ENCODE measurements around the gene SURF4. TPM values are rescaled to one million over a fixed set of nuclear protein-coding genes. Genes with fewer than 3 reads are reported as not detected.

The SURF4 gene
- total and polyA plus RNA-seq, 3 donors from 2014 or later, result 150 to 163 (median 151) TPM

GRCh38 chr9:133353548-133353947 lies 22.3 kb downstream of the SURF4 start:
- intact Hi-C loops (cut with DNase I; ENCODE audit: low total_unique reads), result no loop called here
- H3K36me3 ChIP-seq (ENCODE audit: low read depth, missing control alignments), result no peaks in the 10 kb centered on the region
- WGBS, 2 donors, result 61 to 75% methylated on average over 5 of the region's 5 CpGs

GRCh38 chr9:133352635-133353340 lies 23.1 kb downstream of the SURF4 start:
- Histone ChIP-seq H3K27me3 (no peaks in the 10 kb centered on the region), H3K4me1 (peaks cover 27% of the 10 kb centered on the region), H3K36me3 (ENCODE audit: low read depth, missing control alignments) (no peaks in the 10 kb centered on the region), H3K4me3 (no peak overlapping the region), H3K9me3 (no peaks in the 10 kb centered on the region), H3K27ac (no peak overlapping the region)
- intact Hi-C loops (cut with DNase I; ENCODE audit: low total_unique reads), result no loop called here
- no peak for TF ChIP-seq CTCF (IDR thresholded peaks at IDR 0.05)
- TF ChIP-seq POLR2A (IDR thresholded peaks at IDR 0.05), result no peak
- 73 to 76% methylated on average over 8 of the region's 8 CpGs for WGBS, 2 donors
- no peak for DNase-seq

More at GRCh38 chr9:133353548-133353947, 22.3 kb downstream of the SURF4 start:
- Histone ChIP-seq H3K9me3 (no peaks in the 10 kb centered on the region), H3K4me3 (no peak overlapping the region), H3K27ac (no peak overlapping the region), H3K4me1 (peaks cover 30% of the 10 kb centered on the region), H3K27me3 (no peaks in the 10 kb centered on the region)
- TF ChIP-seq CTCF (IDR thresholded peaks at IDR 0.05) (no peak), POLR2A (IDR thresholded peaks at IDR 0.05) (no peak)
- DNase-seq, result no peak

- intact Hi-C loops (cut with DNase I; ENCODE audit: low total_unique reads), result no loop called here
- DNase-seq, result no peak
- Histone ChIP-seq H3K27me3 (no peaks in the 10 kb centered on the region), H3K4me3 (no peak overlapping the region), H3K27ac (no peak overlapping the region), H3K9me3 (no peaks in the 10 kb centered on the region), H3K36me3 (ENCODE audit: low read depth, missing control alignments) (no peaks in the 10 kb centered on the region), H3K4me1 (peaks cover 21% of the 10 kb centered on the region)
- TF ChIP-seq CTCF (IDR thresholded peaks at IDR 0.05) (peak in 1 of 3 experiments; percentile 23), POLR2A (IDR thresholded peaks at IDR 0.05) (no peak)
- 76 to 77% methylated on average over 11 to 14 of the region's 14 CpGs for WGBS, 2 donors
Observed at GRCh38 chr9:133351908-133352634, 23.8 kb downstream of the SURF4 start.

GRCh38 chr9:133351526-133351907 lies 24.3 kb downstream of the SURF4 start:
- 81 to 86% methylated on average over 3 of the region's 3 CpGs for WGBS, 2 donors
- Histone ChIP-seq H3K36me3 (ENCODE audit: low read depth, missing control alignments) (no peaks in the 10 kb centered on the region), H3K9me3 (no peaks in the 10 kb centered on the region), H3K4me3 (no peak overlapping the region), H3K4me1 (peaks cover 24% of the 10 kb centered on the region), H3K27me3 (no peaks in the 10 kb centered on the region), H3K27ac (no peak overlapping the region)
- no peak for DNase-seq
- TF ChIP-seq POLR2A (IDR thresholded peaks at IDR 0.05) (no peak), CTCF (IDR thresholded peaks at IDR 0.05) (no peak)
- intact Hi-C loops (cut with DNase I; ENCODE audit: low total_unique reads), result no loop called here
